PFSK-1 (cell line): ENCODE data around the gene YDJC.

Experiments
- FOXP2 ChIP-seq: optimal IDR thresholded peaks from 2 replicates; pipeline ENCODE3; 2011; ENCODE audit warnings: borderline replicate concordance, control low read depth, inconsistent platforms; ENCODE audit not compliant: insufficient read depth; ENCODE audit errors: extremely low read length, extremely low read depth
- POLR2AphosphoS5 ChIP-seq: IDR thresholded peaks from 2 replicates; pipeline ENCODE4 v1.6.1; 2012; ENCODE audit warnings: low read depth, mild to moderate bottlenecking, control low read depth, low read length, moderate library complexity
- SIN3A ChIP-seq: IDR thresholded peaks from 2 replicates; pipeline ENCODE4 v1.6.1; 2012; ENCODE audit warnings: mild to moderate bottlenecking, low read length, moderate library complexity, borderline replicate concordance; ENCODE audit not compliant: insufficient read depth
- TAF1 ChIP-seq: IDR thresholded peaks from 2 replicates; pipeline ENCODE4 v1.6.1; 2012; ENCODE audit warnings: low read length, control low read depth, borderline replicate concordance; ENCODE audit not compliant: insufficient read depth
- TF ChIP-seq, protein P1 (sequence below), 2 experiments: IDR thresholded peaks; 2 replicates each; pipeline versions ENCODE4 v1.6.1 to v1.8.0; 2011 to 2012; ENCODE audit warnings: low read depth in 2 of 2, low read length in 2 of 2, control low read depth in 1 of 2, inconsistent platforms in 1 of 2, mild to moderate bottlenecking in 1 of 2, moderate library complexity in 1 of 2; ENCODE audit not compliant: insufficient read depth in 1 of 2

YDJC gene

DNA sequence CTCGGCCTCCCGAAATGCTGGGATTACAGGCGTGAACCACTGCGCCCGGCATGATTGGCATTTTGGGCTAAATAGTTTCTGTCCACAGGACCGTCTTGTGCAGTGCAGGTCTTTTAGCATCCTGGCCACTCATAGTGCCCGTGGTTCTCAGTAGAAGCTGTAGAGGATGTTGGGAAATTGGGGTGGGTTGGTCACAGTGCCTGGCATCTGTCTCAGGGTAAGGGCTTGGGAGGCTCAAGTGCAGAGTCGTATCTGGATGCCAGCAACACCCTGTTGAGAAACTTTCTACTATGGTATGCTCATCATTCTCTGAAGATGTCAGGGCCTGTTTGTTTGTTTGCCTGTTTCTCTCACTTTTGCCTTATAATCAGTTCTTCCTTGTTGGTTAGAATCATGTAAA, 40.4 kb downstream of the YDJC start:
- TF ChIP-seq TAF1 = no peak
- TF ChIP-seq POLR2AphosphoS5 = no peak
- TF ChIP-seq, protein P1, sequence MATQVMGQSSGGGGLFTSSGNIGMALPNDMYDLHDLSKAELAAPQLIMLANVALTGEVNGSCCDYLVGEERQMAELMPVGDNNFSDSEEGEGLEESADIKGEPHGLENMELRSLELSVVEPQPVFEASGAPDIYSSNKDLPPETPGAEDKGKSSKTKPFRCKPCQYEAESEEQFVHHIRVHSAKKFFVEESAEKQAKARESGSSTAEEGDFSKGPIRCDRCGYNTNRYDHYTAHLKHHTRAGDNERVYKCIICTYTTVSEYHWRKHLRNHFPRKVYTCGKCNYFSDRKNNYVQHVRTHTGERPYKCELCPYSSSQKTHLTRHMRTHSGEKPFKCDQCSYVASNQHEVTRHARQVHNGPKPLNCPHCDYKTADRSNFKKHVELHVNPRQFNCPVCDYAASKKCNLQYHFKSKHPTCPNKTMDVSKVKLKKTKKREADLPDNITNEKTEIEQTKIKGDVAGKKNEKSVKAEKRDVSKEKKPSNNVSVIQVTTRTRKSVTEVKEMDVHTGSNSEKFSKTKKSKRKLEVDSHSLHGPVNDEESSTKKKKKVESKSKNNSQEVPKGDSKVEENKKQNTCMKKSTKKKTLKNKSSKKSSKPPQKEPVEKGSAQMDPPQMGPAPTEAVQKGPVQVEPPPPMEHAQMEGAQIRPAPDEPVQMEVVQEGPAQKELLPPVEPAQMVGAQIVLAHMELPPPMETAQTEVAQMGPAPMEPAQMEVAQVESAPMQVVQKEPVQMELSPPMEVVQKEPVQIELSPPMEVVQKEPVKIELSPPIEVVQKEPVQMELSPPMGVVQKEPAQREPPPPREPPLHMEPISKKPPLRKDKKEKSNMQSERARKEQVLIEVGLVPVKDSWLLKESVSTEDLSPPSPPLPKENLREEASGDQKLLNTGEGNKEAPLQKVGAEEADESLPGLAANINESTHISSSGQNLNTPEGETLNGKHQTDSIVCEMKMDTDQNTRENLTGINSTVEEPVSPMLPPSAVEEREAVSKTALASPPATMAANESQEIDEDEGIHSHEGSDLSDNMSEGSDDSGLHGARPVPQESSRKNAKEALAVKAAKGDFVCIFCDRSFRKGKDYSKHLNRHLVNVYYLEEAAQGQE (IDR thresholded peaks at IDR 0.05; ENCODE audit: insufficient read depth in 1 of 2, low read depth in 2 of 2, low read length in 2 of 2) = no peak
- no peak for TF ChIP-seq SIN3A
- no peak for TF ChIP-seq FOXP2

DNA sequence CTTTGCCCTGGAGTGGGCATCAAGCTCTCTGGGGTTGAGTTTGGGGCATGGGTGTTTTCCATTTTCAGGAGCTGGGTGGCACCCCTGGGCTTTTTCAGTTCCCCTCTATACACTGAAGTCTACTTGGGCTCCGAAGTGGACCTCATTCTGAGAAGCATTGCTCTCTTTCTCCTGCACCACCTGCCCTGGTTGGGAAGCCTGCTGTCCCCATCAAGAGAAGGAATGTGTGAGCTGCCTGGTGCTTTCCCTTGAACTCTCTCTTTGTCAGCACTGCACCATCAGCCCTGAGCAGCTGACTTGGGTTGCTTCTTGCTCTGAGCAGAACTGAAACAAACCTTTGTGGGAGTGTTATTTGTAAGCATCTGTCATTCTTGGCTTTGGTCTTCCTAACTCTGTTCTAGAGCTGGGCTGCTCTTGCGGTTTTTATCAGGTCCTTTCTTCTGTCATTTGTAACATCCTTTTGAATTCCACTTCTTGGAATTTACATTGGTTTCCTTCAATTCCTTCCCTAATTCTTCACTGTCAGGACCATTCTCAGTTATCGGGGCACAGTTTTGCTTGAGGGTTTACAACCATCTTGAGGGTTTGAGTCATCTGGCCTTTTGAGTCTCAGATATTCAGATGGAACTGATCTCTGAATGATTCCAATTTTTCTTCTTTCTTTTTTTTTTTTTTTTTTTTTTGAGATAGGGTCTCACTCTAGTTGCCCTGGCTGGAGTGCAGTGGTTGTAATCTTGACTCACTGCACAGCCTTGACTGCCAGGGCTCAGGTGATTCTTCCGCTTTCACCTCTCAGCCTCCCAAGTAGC, 41.8 kb downstream of the YDJC start:
- no peak for TF ChIP-seq FOXP2
- TF ChIP-seq, protein P1 (IDR thresholded peaks at IDR 0.05; ENCODE audit: insufficient read depth in 1 of 2, low read depth in 2 of 2, low read length in 2 of 2) = no peak
- no peak for TF ChIP-seq POLR2AphosphoS5
- TF ChIP-seq TAF1 = no peak
- no peak for TF ChIP-seq SIN3A

DNA sequence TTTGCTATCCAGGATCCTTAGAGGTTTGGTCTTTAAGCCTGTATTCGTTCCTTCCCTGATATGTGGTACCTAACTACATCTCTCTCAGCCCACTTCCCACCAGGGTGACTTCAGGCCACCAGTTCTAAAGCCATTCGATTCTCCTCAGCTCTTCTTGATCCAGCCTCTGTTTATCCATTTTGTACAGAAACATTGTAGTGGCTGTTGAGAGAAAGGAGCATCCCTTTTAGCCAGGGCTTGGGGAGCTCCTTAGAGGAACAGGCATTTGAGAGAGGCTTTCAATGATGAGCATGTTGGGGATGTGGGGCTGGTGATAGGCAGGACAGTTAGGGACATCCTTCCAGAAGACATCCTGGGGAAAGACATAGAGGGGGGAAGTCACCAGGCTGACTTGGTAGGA, 44.4 kb downstream of the YDJC start:
- TF ChIP-seq, protein P1 (IDR thresholded peaks at IDR 0.05; ENCODE audit: insufficient read depth in 1 of 2, low read depth in 2 of 2, low read length in 2 of 2) = no peak
- TF ChIP-seq POLR2AphosphoS5 = no peak
- no peak for TF ChIP-seq SIN3A
- no peak for TF ChIP-seq TAF1
- no peak for TF ChIP-seq FOXP2

DNA sequence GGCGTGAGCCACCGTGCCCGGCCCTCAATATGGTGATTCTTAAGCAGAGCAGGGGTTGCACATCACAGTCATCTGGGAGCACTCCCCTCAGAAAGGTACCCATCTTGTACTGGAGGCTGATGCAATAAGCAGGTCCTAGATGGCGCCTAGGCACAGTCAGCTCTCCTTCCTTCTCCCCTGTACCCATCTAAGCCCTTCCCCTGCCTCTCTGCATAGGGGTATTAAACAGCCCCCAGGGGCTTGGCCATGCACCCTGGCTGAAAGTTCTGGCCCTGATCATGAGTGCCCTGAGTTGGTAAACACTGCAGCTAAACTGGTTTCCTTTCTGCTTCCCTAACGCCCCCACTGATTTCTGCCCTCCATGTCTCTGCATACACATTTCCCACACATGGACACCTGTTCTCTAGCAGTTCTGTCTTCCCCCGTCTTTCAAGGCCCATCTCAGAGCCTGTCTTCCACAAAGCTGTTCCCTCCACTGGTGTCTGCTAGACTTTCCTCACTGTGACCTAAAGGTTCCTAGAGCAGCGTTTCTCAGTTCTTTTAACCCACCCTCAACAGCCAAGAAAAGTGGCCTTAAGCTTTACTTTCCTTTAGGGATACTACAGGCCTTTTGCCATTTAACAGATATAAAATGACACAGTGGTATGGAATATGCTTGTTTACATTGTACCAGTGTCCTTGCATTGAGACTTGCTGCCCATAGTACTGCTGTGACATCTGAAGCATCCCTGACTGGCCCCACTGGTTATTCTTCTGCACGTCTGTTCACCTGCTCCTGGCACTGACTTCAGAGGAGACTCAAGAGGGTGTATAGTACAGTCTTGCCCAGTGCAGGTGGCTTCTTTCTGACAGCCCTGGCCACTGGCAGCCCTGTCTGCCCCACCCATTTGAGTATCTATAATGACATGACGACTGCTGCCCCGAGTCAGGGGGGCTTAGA, 46.8 kb downstream of the YDJC start:
- TF ChIP-seq FOXP2 = no peak
- no peak for TF ChIP-seq TAF1
- TF ChIP-seq, protein P1 (IDR thresholded peaks at IDR 0.05; ENCODE audit: insufficient read depth in 1 of 2, low read depth in 2 of 2, low read length in 2 of 2) = no peak
- no peak for TF ChIP-seq POLR2AphosphoS5
- TF ChIP-seq SIN3A = no peak
